Retinal pigment epithelial cell (primary cell): ENCODE data around the gene TMTC1.

Experiments used
- DNase-seq: peaks from one replicate; pipeline ENCODE4 v3.0.0-alpha.2; 2010; ENCODE audit warnings: low read depth
- H3K4me3 ChIP-seq: 2 replicates; pipeline ENCODE4 v1.5.1; 2011; ENCODE audit warnings: mild to moderate bottlenecking, low read length, control low read depth, moderate library complexity
- TF ChIP-seq, protein P1 (sequence below): conservative IDR thresholded peaks from 2 replicates; pipeline ENCODE4 v1.5.1; 2011; ENCODE audit warnings: low read depth, low read length, control low read depth, inconsistent platforms

Gene TMTC1

DNA sequence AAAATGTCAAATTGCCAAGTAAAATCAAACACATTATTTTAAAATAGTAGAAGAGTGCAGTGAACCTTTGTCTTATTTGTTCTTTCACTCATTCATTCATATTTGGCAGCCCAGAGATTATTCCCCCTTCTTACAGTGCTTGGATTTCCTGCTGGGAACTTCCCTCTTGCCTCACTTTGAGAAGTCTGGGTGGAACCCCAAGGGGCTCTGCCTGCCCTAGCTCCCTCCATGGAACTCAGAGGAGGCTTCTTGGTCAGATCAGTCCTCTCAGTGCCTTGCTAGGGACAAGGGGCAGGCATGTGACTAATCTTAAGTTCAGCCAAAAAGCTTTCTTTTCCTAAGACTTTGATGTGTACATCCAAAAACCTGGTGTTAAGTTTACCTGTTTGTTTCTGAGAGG lies 201.6 kb downstream of the TMTC1 start:
- DNase-seq: no peak
- TF ChIP-seq, protein P1, sequence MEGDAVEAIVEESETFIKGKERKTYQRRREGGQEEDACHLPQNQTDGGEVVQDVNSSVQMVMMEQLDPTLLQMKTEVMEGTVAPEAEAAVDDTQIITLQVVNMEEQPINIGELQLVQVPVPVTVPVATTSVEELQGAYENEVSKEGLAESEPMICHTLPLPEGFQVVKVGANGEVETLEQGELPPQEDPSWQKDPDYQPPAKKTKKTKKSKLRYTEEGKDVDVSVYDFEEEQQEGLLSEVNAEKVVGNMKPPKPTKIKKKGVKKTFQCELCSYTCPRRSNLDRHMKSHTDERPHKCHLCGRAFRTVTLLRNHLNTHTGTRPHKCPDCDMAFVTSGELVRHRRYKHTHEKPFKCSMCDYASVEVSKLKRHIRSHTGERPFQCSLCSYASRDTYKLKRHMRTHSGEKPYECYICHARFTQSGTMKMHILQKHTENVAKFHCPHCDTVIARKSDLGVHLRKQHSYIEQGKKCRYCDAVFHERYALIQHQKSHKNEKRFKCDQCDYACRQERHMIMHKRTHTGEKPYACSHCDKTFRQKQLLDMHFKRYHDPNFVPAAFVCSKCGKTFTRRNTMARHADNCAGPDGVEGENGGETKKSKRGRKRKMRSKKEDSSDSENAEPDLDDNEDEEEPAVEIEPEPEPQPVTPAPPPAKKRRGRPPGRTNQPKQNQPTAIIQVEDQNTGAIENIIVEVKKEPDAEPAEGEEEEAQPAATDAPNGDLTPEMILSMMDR: no peak
- no peak overlapping the region for H3K4me3 ChIP-seq

DNA sequence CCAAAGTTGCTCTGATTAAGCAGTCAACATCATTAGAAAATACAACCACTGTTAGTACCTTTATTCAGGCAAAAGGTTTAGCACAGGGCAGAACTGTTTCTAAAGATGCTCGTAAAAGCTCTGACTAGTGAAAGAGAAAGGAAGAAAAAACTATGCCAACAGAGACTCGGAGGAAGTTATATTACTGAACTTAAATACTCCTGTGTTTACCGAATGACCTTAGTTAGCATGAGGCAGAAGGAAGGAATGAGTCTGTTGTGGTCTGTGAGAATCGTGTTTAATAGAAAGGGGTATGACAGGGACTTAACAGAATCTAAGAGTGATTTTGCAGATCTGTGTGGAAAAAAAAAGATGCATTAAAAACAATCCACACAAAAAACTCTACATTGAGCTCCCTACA lies 202.1 kb downstream of the TMTC1 start:
- H3K4me3 ChIP-seq: no peak overlapping the region

DNA sequence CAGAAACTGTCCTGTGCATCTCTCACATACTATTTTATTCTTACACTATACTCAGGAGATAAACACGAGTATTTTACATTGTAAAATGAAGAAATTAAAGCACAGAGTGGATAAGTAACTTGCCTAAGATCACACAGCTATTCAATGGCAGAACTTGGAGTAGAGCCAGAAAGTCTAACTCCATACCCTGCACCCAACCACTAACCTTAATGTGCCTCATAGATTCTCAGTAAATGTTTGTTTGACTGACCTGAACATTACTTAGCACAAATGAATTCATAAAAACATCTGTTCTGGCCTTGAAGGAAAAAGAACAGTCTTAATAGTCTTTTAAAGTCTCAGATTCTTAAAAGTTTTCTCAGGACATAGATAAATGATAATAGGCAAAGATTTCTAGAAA lies 202.8 kb downstream of the TMTC1 start:
- no peak overlapping the region for H3K4me3 ChIP-seq
- TF ChIP-seq, protein P1: no peak
- no peak for DNase-seq

More for the DNA sequence above, 202.1 kb downstream of the TMTC1 start:
- no peak for DNase-seq
- TF ChIP-seq, protein P1: no peak

DNA sequence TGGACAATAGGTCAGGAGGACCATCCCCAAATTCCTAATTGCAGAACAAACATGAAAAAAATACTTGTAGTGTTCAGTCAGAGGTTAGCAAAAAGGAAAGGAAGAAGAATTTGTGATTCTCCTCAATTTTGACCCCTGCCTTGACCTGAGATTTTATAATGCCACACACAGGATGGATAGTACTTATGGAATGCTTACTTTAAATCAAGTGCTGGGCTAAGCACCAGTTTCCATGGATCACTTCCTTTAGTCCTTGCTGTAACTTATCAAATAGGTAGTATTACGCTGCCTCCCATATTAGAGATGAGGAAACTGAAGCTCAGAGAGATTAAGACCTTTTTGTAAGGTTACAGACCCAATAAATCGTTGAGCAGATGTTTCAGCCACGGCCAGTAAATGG lies 205.0 kb downstream of the TMTC1 start:
- no peak overlapping the region for H3K4me3 ChIP-seq
- no peak for DNase-seq
- TF ChIP-seq, protein P1: no peak

DNA sequence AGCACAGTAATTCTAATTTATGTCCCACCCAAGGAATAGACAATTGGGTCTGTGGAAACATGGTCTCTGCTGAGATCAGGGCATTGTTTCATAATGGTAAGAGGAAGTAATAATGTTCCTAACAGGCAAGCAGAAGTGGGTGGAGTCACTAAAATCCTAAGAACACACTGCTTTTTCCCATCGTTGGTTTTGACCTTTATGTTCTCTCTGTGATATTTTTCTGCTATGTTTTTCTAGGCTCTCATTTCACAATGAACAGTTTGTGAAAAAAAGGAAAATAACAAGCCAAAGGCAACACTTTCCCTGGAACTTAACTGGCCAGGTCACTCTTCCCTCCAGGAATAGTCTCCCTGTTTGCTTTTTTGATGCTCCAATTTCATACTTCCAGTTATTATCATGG lies 205.7 kb downstream of the TMTC1 start:
- TF ChIP-seq, protein P1: no peak
- no peak overlapping the region for H3K4me3 ChIP-seq
- no peak for DNase-seq

DNA sequence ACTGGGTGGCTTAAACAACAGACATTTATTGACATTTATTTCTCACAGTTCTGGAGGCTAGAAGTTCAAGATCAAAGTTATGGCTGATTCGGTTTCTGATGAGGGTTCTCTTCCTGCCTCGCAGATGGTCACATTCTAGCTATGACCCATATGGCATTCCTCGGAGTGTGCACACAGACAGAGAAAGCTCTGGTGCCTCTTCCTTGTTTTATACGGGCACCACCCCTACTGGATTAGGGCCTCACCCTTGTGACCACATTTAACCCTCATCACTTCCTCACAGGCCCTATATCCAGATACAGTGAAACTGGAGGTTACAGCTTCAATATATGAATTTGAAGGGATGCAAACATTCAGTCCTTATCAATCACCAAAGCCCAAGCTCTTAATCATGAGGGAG lies 209.2 kb downstream of the TMTC1 start:
- DNase-seq: no peak
- TF ChIP-seq, protein P1: no peak
- no peak overlapping the region for H3K4me3 ChIP-seq

DNA sequence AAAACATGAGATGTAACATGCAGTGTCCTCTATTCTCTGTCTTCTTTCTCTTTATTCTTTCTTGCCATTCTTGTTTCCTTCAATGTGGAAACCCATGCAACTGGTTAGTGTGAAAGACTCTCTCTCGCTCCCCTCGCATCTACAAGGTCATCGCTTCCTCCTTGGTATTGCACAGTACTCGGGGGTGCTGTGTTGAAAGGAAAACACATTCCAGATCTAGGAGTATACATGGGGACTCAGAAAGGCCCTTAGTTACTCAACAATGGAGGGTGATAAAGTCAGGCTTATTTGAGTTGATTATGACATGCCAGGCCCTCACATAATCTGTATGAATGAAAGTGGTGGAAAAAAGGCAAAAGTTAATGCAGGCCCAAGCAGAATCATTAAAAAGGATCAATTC lies 210.8 kb downstream of the TMTC1 start:
- no peak for DNase-seq
- H3K4me3 ChIP-seq: no peak overlapping the region
- TF ChIP-seq, protein P1: no peak
